ENCODE results near the gene CEND1. TPM values are rescaled to one million over a fixed set of nuclear protein-coding genes. Genes with fewer than 3 reads are reported as not detected.
A peak's percentile ranks its signal among the peaks of the same experiment; 100 is the strongest.

CEND1 gene
- total and polyA plus RNA-seq, 2 of the 13 experiments (the other 11 are each of a cell fraction or from before 2014, with no cell fraction given), result not detected

GRCh38 chr11:778976-779954 lies 10.6 kb downstream of the CEND1 start:
- in situ Hi-C loops (cut with HindIII; ENCODE audit: extremely low pct_ligation_motif_present, low pct_unique_long_range_greater_than_20kb) (no loop called here), intact Hi-C loops (cut with micrococcal nuclease; ENCODE audit: unreplicated experiment) (no loop called here)
- WGBS (ENCODE audit: low lambda C conversion rate), result 97% methylated on average over 16 of the region's 23 CpGs
- no peak for ATAC-seq
- peaks cover 5 to 12% of the 10 kb centered on the region in 2 experiments; a peak in 3 of 5 replicates for H3K36me3 ChIP-seq (replicated peaks in 1 of 2; ENCODE audit: control insufficient read depth in 1 of 2, insufficient read depth in 2 of 2, low read length in 2 of 2)
- H3K27ac ChIP-seq (ENCODE audit: extremely low read length, insufficient read depth, low read length), result peak overlapping the region; percentile 75
- no peak for FAIRE-seq
- H3K79me2 ChIP-seq (ENCODE audit: insufficient read depth, low read length), result peaks cover 22% of the 10 kb centered on the region
- H3K4me2 ChIP-seq (ENCODE audit: low read depth, low read length), result peak overlapping the region; percentile 83
- peaks cover 6% of the 10 kb centered on the region for H4K20me1 ChIP-seq (ENCODE audit: insufficient read depth, low read length)
- no peak overlapping the region; a peak in 1 of 6 replicates for H3K4me3 ChIP-seq (replicated peaks in 1 of 3; ENCODE audit: insufficient read depth in 1 of 3, low read depth in 2 of 3, low read length in 3 of 3)
- POLR2A ChIA-PET, result interaction anchor here (1.9 to 4.9 kb wide), 3 partner anchors 16 to 51 kb away, joined by 5 to 44 read pairs (median 12); no protein-coding TSS in a partner anchor
- H3K27me3 ChIP-seq (ENCODE audit: control insufficient read depth in 1 of 2, insufficient read depth in 2 of 2, low read length in 2 of 2), result no peaks in the 10 kb centered on the region
- CTCF ChIA-PET (ENCODE audit: low intra/inter-chr PET ratio, low total read pairs), result no interaction called here
- H3K4me1 ChIP-seq (ENCODE audit: insufficient read depth, low read length), result peaks cover 41% of the 10 kb centered on the region
- H3K9me3 ChIP-seq (ENCODE audit: low read length), result no peaks in the 10 kb centered on the region
- DNase-seq (ENCODE audit: low spot score), result no peak
- TSS peak; percentile 41 for BruUV-seq (replicated peaks)
- no peak overlapping the region for H3K9ac ChIP-seq (ENCODE audit: insufficient read depth, low read depth, low read length)
- H2AFZ ChIP-seq (ENCODE audit: low read length), result no peak overlapping the region
- TF ChIP-seq RBFOX2 (IDR thresholded peaks at IDR 0.05; ENCODE audit: low read depth, low read length) (peak; percentile 53), CTCF (CRISPR knock-in tag; IDR thresholded peaks at IDR 0.05) (peak; percentile 41), RXRA (CRISPR knock-in tag; IDR thresholded peaks at IDR 0.05) (0 out of 2 replicates have a peak, but pooled peaks have one; percentile 12), THAP9 (CRISPR knock-in tag; IDR thresholded peaks at IDR 0.05; ENCODE audit: borderline replicate concordance) (0 out of 2 replicates have a peak, but pooled peaks have one; percentile 37), ZNF276 (CRISPR knock-in tag; IDR thresholded peaks at IDR 0.05; ENCODE audit: low read depth) (no peak), HOXA3 (CRISPR knock-in tag; IDR thresholded peaks at IDR 0.05) (no peak), FOXA1 (IDR thresholded peaks at IDR 0.05) (no peak), FOXA1 (CRISPR knock-in tag; IDR thresholded peaks at IDR 0.05) (peak; percentile 36; the same call in 1 of the 2 replicates), MED8 (CRISPR knock-in tag; IDR thresholded peaks at IDR 0.05; ENCODE audit: insufficient replicate concordance) (peak; percentile 19), ETV5 (CRISPR knock-in tag; IDR thresholded peaks at IDR 0.05; ENCODE audit: borderline replicate concordance) (0 out of 2 replicates have a peak, but pooled peaks have one; percentile 4), PHB2 (IDR thresholded peaks at IDR 0.05; ENCODE audit: partially characterized antibody) (no peak), MYC (CRISPR knock-in tag; IDR thresholded peaks at IDR 0.05; ENCODE audit: borderline replicate concordance) (0 out of 2 replicates have a peak, but pooled peaks have one; percentile 21), AGO2 (optimal IDR thresholded peaks at IDR 0.05; ENCODE audit: low read depth, low read length) (peak; percentile 75), ZBTB33 (CRISPR knock-in tag; IDR thresholded peaks at IDR 0.05) (peak; percentile 82)

Data from HepG2 (cell line).